ENCODE measurements around the gene SLC12A9.
"Not testable (repeated sequence)": the region's sequence is repeated elsewhere in the genome, so short reads cannot be mapped to it uniquely, and the experiment has no call there.

Gene SLC12A9

GRCh38 chr7:100825215-100825671 is 27.3 kb upstream of the SLC12A9 start:
- DNase-seq (ENCODE audit: low read depth in 2 of 2), result no peak

GRCh38 chr7:100825751-100826513 is 26.6 kb upstream of the SLC12A9 start:
- DNase-seq (ENCODE audit: low read depth in 2 of 2), result no peak

- DNase-seq (ENCODE audit: low read depth in 2 of 2), result no peak
Observed at GRCh38 chr7:100826514-100827329, 25.8 kb upstream of the SLC12A9 start.

GRCh38 chr7:100827330-100828226 is 24.9 kb upstream of the SLC12A9 start, which contains the start of gene EPHB4:
TSS of gene EPHB4 (minus strand) at chr7:100827523. CDS start at chr7:100827030, 493 bp downstream.
- no peak for DNase-seq (ENCODE audit: low read depth in 2 of 2)

- no peak for DNase-seq (ENCODE audit: low read depth in 2 of 2)
Observed at GRCh38 chr7:100829150-100829716, 23.3 kb upstream of the SLC12A9 start.

- DNase-seq (ENCODE audit: low read depth in 2 of 2), result no peak
Observed at GRCh38 chr7:100830396-100830795, 22.1 kb upstream of the SLC12A9 start.

- DNase-seq (ENCODE audit: low read depth in 2 of 2), result no peak
Observed at GRCh38 chr7:100832281-100832633, 20.3 kb upstream of the SLC12A9 start.

GRCh38 chr7:100835903-100836811 is 16.4 kb upstream of the SLC12A9 start:
- no peak for DNase-seq (ENCODE audit: low read depth in 2 of 2)

GRCh38 chr7:100836812-100837098 is 15.8 kb upstream of the SLC12A9 start:
- DNase-seq (ENCODE audit: low read depth in 2 of 2), result no peak

- DNase-seq (ENCODE audit: low read depth in 2 of 2), result peak; percentile 59 to 71
Observed at GRCh38 chr7:100837099-100837836, 15.2 kb upstream of the SLC12A9 start.

- DNase-seq (ENCODE audit: low read depth in 2 of 2), result no peak
Observed at GRCh38 chr7:100839361-100839760, 13.2 kb upstream of the SLC12A9 start.

GRCh38 chr7:100840470-100841100 is 11.9 kb upstream of the SLC12A9 start:
- no peak for DNase-seq (ENCODE audit: low read depth in 2 of 2)

GRCh38 chr7:100847360-100847759 is 5.2 kb upstream of the SLC12A9 start:
- DNase-seq (ENCODE audit: low read depth in 2 of 2), result no peak

- DNase-seq (ENCODE audit: low read depth in 2 of 2), result no peak
Observed at GRCh38 chr7:100854146-100854895, 1.8 kb downstream of the SLC12A9 start.

- not testable (repeated sequence) for DNase-seq (ENCODE audit: low read depth in 2 of 2)
Observed at GRCh38 chr7:100854899-100855298, 2.4 kb downstream of the SLC12A9 start.

GRCh38 chr7:100855515-100855914 is 3.0 kb downstream of the SLC12A9 start:
- DNase-seq (ENCODE audit: low read depth in 2 of 2), result no peak

- DNase-seq (ENCODE audit: low read depth in 2 of 2), result no peak
Observed at GRCh38 chr7:100856871-100857282, 4.4 kb downstream of the SLC12A9 start.

GRCh38 chr7:100859856-100860255 is 7.3 kb downstream of the SLC12A9 start:
- DNase-seq (ENCODE audit: low read depth in 2 of 2), result no peak
